AG09309 (cell line): ENCODE results near the gene C9orf50.

Experiments
- DNase-seq: peaks from one replicate; pipeline ENCODE4 v3.0.0-alpha.2; 2010; ENCODE audit warnings: low read depth
- H3K4me3 ChIP-seq: 2 replicates; pipeline ENCODE4 v1.5.1; 2011; ENCODE audit warnings: mild to moderate bottlenecking, low read depth, low read length, moderate library complexity; ENCODE audit not compliant: control insufficient read depth
- CTCF ChIP-seq: IDR thresholded peaks from 2 replicates; pipeline ENCODE4 v1.5.1; 2011; ENCODE audit warnings: mild to moderate bottlenecking, low read depth, low read length, inconsistent platforms; ENCODE audit not compliant: insufficient read depth, control insufficient read depth; ENCODE audit errors: missing control alignments

The C9orf50 gene

GRCh38 chr9:129655154-129655553, 34.3 kb upstream of the C9orf50 start:
- no peak overlapping the region for H3K4me3 ChIP-seq
- no peak for DNase-seq
- TF ChIP-seq CTCF, result no peak

- no peak for TF ChIP-seq CTCF
- H3K4me3 ChIP-seq, result no peak overlapping the region
- DNase-seq, result no peak
Measured at GRCh38 chr9:129654554-129655040, 33.7 kb upstream of the C9orf50 start.

- DNase-seq, result no peak
- no peak for TF ChIP-seq CTCF
- no peak overlapping the region for H3K4me3 ChIP-seq
Measured at GRCh38 chr9:129653823-129654553, 33.1 kb upstream of the C9orf50 start.

GRCh38 chr9:129650680-129651235, 29.9 kb upstream of the C9orf50 start:
- no peak for TF ChIP-seq CTCF

GRCh38 chr9:129649726-129650679, 29.1 kb upstream of the C9orf50 start:
- TF ChIP-seq CTCF, result no peak
- DNase-seq, result no peak
- H3K4me3 ChIP-seq, result no peak overlapping the region

More at GRCh38 chr9:129650680-129651235, 29.9 kb upstream of the C9orf50 start:
- no peak for DNase-seq
- no peak overlapping the region for H3K4me3 ChIP-seq

- TF ChIP-seq CTCF, result no peak
- DNase-seq, result no peak
- H3K4me3 ChIP-seq, result no peak overlapping the region
Measured at GRCh38 chr9:129648764-129649115, 27.8 kb upstream of the C9orf50 start.
